Measurements from ENCODE around the gene ARMH3. TPM values are rescaled to one million over a fixed set of nuclear protein-coding genes. Genes with fewer than 3 reads are reported as not detected.

ARMH3 gene
- polyA plus RNA-seq, 4 donors: 14.9 to 20.9 (median 19.4) TPM

DNA sequence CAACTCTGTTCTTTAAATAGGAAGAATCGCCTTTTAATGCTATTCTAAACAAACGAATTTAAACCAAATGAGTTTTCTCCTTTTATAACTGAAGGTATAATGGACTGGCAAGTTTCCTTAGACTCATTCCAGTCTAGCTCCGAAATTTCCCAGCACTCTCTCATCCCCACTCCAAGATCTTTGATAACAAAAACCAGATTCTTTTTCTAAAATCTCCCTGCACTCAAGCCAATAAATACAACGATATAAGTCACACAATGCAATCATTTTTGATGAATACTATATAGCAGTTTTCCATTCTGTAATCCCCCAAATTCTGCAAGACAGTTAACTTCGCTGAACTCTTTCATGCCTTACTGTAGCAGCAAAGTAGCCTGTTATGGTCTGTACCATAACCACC, 239.6 kb downstream of the ARMH3 start:
- DNase-seq (ENCODE audit: low read depth in 4 of 4, low spot score in 3 of 4): no peak

DNA sequence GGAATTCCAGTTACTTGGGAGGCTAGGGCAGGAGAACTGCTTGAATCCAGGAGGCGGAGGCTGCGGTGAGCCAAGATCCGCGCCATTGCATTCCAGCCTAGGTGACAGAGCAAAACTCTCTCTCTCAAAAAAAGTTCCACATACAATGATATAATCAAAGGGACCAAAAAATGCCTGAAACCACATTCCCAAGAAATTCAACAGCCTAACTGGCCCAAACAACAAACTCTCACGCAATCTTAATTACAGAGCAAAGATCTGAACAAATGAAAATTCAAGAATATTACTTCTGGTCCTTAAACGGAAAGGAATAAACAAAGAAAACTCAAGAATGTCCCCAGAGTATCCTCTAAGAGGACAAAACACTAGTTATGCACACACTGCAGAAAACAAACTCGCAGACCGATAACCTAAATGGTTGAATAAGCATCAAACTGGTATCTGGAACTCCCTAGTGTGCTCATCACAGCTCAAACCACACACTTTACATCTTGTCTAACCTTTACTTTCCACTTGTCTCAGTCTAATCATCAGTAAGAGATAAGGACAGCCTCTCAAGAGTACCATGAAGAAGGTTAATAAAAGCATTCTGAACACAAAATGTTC, 241.4 kb downstream of the ARMH3 start:
- no peak for DNase-seq (ENCODE audit: low read depth in 4 of 4, low spot score in 3 of 4)

DNA sequence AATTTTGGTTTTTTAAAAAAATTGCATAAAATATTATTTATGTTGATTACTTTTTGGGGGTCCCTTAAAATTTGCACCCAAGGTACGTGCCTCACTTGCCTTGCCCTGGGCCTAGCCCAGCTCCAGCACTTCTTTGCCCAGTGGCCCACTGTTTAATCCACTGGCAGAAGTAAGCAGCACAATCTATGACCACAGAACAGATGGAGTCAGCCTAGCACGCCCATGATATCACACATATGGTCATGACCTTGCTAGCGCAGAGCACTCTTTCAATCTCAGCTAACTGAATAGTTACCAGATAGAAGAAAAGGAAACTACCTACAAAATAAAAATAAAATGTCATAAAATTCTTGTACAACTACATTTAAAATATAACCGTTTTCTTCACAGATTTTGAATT, 243.4 kb downstream of the ARMH3 start:
- DNase-seq (ENCODE audit: low read depth in 4 of 4, low spot score in 3 of 4): no peak

DNA sequence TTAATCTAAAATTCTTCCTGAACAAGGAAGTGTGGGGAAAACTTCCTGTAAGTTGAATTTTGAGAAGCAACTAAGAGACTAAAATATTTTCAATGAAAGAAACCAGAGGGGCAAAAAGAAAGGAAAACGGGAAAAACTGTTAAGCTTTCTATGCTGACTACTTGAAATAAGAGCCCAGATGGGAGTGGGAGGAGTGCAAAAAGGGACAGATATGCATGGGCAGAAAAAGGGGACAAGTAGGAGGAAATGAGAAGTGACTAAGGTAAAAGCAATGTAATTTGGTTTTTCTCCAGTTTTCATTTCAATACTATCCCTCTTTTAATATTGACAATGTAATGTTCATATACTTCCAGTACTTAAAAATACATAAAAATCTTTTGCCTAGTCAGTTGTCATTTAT, 248.8 kb downstream of the ARMH3 start:
- no peak for DNase-seq (ENCODE audit: low read depth in 4 of 4, low spot score in 3 of 4)

DNA sequence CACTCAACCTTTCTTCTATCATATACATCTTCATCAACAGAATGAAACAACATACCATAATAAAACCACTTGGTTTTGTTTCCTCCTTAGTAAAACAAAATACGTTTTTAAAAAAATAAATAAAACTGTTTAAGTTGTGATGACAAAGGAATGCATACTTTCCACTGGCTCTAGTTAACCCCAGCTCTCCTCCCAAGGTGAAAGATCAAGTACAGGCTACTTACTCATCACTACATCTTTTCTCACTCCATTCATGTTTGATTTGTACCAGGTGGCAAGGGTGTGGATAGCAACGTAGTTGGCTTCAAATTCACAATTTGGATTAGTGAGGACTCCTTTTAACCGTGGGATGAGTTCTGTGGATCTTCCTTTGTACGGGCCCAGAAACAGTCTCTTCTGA, 252.5 kb downstream of the ARMH3 start:
- no peak for DNase-seq (ENCODE audit: low read depth in 4 of 4, low spot score in 3 of 4)

DNA sequence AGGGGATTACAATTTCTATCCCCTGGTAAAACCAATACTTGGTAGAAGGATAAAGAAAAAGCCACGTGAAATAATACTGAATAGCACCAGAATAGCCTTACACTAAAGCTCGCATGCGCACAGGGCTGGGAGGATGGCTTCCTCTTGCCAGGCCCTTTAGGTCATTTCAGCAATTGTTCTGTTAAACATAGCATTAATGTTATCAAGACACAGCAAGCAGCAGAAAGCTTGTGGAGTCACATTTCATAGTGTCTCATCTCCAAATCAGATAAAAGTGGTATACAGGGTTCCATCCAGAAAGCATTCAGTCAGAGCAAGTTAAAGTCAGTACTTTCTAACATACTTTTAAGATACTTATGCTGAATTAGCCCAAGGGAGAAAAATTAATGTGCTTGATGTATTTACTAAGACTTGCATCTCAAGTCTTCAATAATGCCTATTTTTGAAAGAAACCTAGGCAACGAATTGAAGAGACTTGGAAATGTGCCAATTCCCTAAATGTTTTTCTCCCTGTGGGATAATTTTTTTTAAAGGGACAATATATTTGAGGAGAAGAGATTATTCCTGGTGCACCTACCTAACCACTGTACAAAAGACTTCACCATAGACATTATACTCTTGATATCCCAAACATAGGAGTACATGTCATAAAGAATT, 258.4 kb downstream of the ARMH3 start:
- no peak for DNase-seq (ENCODE audit: low read depth in 4 of 4, low spot score in 3 of 4)

Other genes with a start within 250 kb of the ARMH3 start
- gene OGA, start 237.7 kb downstream of the ARMH3 start, polyA plus RNA-seq (ENCODE audit: insufficient read length in 4 of 4): 100 to 1,000 TPM; 128 to 211 (median 159) TPM
- gene KCNIP2, start 212.4 kb downstream of the ARMH3 start, polyA plus RNA-seq (ENCODE audit: insufficient read length in 4 of 4): 1 to 10 TPM; 3.3 to 7.9 (median 5.3) TPM
- gene HPS6, start 9.2 kb upstream of the ARMH3 start, polyA plus RNA-seq (ENCODE audit: insufficient read length in 4 of 4): 10 to 100 TPM in 3 of 4 donors, 1 to 10 TPM in 1; 8.7 to 13.6 (median 10.4) TPM
- gene LDB1, start 64.2 kb upstream of the ARMH3 start, polyA plus RNA-seq (ENCODE audit: insufficient read length in 4 of 4): 100 to 1,000 TPM; 104 to 139 (median 112) TPM
- gene PPRC1, start 76.9 kb upstream of the ARMH3 start, polyA plus RNA-seq (ENCODE audit: insufficient read length in 4 of 4): 10 to 100 TPM; 27.7 to 43.0 (median 36.3) TPM
- 100 to 1,000 TPM in 1 of 4 donors, 10 to 100 TPM in 3; 76.6 to 103 (median 92.3) TPM for gene NOLC1, start 96.2 kb upstream of the ARMH3 start, polyA plus RNA-seq (ENCODE audit: insufficient read length in 4 of 4)
- gene ELOVL3, start 170.1 kb upstream of the ARMH3 start, polyA plus RNA-seq (ENCODE audit: insufficient read length in 4 of 4): 1 to 10 TPM; 2.2 to 3.3 (median 2.3) TPM
- 1 to 10 TPM in 1 of 4 donors, under 1 TPM in 3; 0.34 to 1.2 (median 0.72) TPM for gene PITX3, start 185.3 kb upstream of the ARMH3 start, polyA plus RNA-seq (ENCODE audit: insufficient read length in 4 of 4)
- gene GBF1, start 189.4 kb upstream of the ARMH3 start, polyA plus RNA-seq (ENCODE audit: insufficient read length in 4 of 4): 10 to 100 TPM; 42.3 to 53.4 (median 50.3) TPM